Measurements from ENCODE around the gene NRG2.

GRCh38 chr5:139797335-139797734 is 245.8 kb downstream of the NRG2 start:
- TF ChIP-seq CTCF (IDR thresholded peaks at IDR 0.05) (no peak), POLR2A (IDR thresholded peaks at IDR 0.05) (no peak)

Data from esophagus squamous epithelium (tissue), 4 donors.